ENCODE measurements around the gene RBM25. TPM values are rescaled to one million over a fixed set of nuclear protein-coding genes. Genes with fewer than 3 reads are reported as not detected.
"Not testable (repeated sequence)": the region's sequence is repeated elsewhere in the genome, so short reads cannot be mapped to it uniquely, and the experiment has no call there.

The RBM25 gene
- total RNA-seq, 1 donor from 2014 or later: 118 TPM

GRCh38 chr14:73168274-73168673 is 109.9 kb downstream of the RBM25 start:
- DNase-seq: no peak
- Mint-ChIP-seq H3K9me3 (ENCODE audit: unreplicated experiment) (no peaks in the 10 kb centered on the region), H3K36me3 (ENCODE audit: unreplicated experiment) (peaks cover 25% of the 10 kb centered on the region), H3K27ac (ENCODE audit: unreplicated experiment) (no peak overlapping the region), H3K4me3 (ENCODE audit: unreplicated experiment) (no peak overlapping the region), H3K4me1 (ENCODE audit: low read depth, unreplicated experiment) (no peaks in the 10 kb centered on the region), H3K27me3 (ENCODE audit: unreplicated experiment) (peaks cover 2% of the 10 kb centered on the region)
- TF ChIP-seq, protein P1, sequence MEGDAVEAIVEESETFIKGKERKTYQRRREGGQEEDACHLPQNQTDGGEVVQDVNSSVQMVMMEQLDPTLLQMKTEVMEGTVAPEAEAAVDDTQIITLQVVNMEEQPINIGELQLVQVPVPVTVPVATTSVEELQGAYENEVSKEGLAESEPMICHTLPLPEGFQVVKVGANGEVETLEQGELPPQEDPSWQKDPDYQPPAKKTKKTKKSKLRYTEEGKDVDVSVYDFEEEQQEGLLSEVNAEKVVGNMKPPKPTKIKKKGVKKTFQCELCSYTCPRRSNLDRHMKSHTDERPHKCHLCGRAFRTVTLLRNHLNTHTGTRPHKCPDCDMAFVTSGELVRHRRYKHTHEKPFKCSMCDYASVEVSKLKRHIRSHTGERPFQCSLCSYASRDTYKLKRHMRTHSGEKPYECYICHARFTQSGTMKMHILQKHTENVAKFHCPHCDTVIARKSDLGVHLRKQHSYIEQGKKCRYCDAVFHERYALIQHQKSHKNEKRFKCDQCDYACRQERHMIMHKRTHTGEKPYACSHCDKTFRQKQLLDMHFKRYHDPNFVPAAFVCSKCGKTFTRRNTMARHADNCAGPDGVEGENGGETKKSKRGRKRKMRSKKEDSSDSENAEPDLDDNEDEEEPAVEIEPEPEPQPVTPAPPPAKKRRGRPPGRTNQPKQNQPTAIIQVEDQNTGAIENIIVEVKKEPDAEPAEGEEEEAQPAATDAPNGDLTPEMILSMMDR (IDR thresholded peaks at IDR 0.05; ENCODE audit: partially characterized antibody, unreplicated experiment): no peak

- Mint-ChIP-seq H3K4me3 (ENCODE audit: unreplicated experiment) (no peak overlapping the region), H3K4me1 (ENCODE audit: low read depth, unreplicated experiment) (no peaks in the 10 kb centered on the region), H3K27me3 (ENCODE audit: unreplicated experiment) (peaks cover 2% of the 10 kb centered on the region), H3K9me3 (ENCODE audit: unreplicated experiment) (no peaks in the 10 kb centered on the region), H3K27ac (ENCODE audit: unreplicated experiment) (no peak overlapping the region), H3K36me3 (ENCODE audit: unreplicated experiment) (peaks cover 21% of the 10 kb centered on the region)
- DNase-seq: no peak
- TF ChIP-seq, protein P1 (IDR thresholded peaks at IDR 0.05; ENCODE audit: partially characterized antibody, unreplicated experiment): no peak
Observed at GRCh38 chr14:73168691-73169090, 110.4 kb downstream of the RBM25 start.

DNA sequence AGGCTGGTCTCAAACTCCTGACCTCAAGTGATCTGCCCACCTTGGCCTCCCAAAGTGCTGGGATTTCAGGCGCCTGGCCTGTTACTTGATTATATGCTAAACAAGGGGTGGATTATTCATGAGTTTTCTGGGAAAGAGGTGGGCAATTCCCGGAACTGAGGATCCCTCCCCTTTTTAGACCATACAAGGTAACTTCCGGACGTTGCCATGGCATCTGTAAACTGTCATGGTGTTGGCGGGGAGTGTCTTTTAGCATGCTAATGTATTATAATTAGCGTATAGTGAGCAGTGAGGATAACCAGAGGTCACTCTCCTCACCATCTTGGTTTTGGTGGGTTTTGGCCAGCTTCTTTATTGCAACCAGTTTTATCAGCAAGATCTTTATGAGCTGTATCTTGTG is 111.5 kb downstream of the RBM25 start:
- peaks cover 16% of the 10 kb centered on the region for H3K36me3 Mint-ChIP-seq (ENCODE audit: unreplicated experiment)
- H3K27me3 Mint-ChIP-seq (ENCODE audit: unreplicated experiment); H3K27ac Mint-ChIP-seq (ENCODE audit: unreplicated experiment); H3K4me3 Mint-ChIP-seq (ENCODE audit: unreplicated experiment); H3K4me1 Mint-ChIP-seq (ENCODE audit: low read depth, unreplicated experiment); DNase-seq; H3K9me3 Mint-ChIP-seq (ENCODE audit: unreplicated experiment): not testable (repeated sequence)

DNA sequence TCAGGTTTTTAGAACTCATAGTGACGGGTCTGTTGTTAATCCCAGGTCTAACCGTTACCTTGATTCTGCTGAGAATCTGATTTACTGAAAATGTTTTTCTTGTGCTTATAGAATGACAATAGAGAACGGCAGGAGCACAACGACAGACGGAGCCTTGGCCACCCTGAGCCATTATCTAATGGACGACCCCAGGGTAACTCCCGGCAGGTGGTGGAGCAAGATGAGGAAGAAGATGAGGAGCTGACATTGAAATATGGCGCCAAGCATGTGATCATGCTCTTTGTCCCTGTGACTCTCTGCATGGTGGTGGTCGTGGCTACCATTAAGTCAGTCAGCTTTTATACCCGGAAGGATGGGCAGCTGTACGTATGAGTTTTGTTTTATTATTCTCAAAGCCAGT is 112.4 kb downstream of the RBM25 start:
- peaks cover 2% of the 10 kb centered on the region for H3K27me3 Mint-ChIP-seq (ENCODE audit: unreplicated experiment)
- H3K4me3 Mint-ChIP-seq (ENCODE audit: unreplicated experiment): no peak overlapping the region
- no peaks in the 10 kb centered on the region for H3K4me1 Mint-ChIP-seq (ENCODE audit: low read depth, unreplicated experiment)
- DNase-seq: no peak
- H3K36me3 Mint-ChIP-seq (ENCODE audit: unreplicated experiment): peaks cover 16% of the 10 kb centered on the region
- H3K9me3 Mint-ChIP-seq (ENCODE audit: unreplicated experiment): no peaks in the 10 kb centered on the region
- no peak overlapping the region for H3K27ac Mint-ChIP-seq (ENCODE audit: unreplicated experiment)
- TF ChIP-seq, protein P1 (IDR thresholded peaks at IDR 0.05; ENCODE audit: partially characterized antibody, unreplicated experiment): no peak

- TF ChIP-seq, protein P1 (IDR thresholded peaks at IDR 0.05; ENCODE audit: partially characterized antibody, unreplicated experiment): no peak
- Mint-ChIP-seq H3K4me1 (ENCODE audit: low read depth, unreplicated experiment) (no peaks in the 10 kb centered on the region), H3K36me3 (ENCODE audit: unreplicated experiment) (peaks cover 16% of the 10 kb centered on the region), H3K27ac (ENCODE audit: unreplicated experiment) (no peak overlapping the region), H3K27me3 (ENCODE audit: unreplicated experiment) (peaks cover 2% of the 10 kb centered on the region), H3K9me3 (ENCODE audit: unreplicated experiment) (peaks cover 2% of the 10 kb centered on the region), H3K4me3 (ENCODE audit: unreplicated experiment) (no peak overlapping the region)
- no peak for DNase-seq
Observed at GRCh38 chr14:73172500-73172899, 114.2 kb downstream of the RBM25 start.

Measured in glutamatergic neuron (in vitro differentiated cells).